OCI-LY3 (cell line): ENCODE data around the gene P2RX6.

ENCODE experiments used
- H2AFZ ChIP-seq: fragments of 200-600, 300-600 bp; shearing (Covaris generic); 2 replicates; pipeline ENCODE4 v1.6.0; 2014; ENCODE audit warnings: antibody characterized with exemption, low read depth, low read length
- H3K27ac ChIP-seq: fragments of 200-600, 300-600 bp; sonication (generic); 2 replicates; pipeline ENCODE4 v1.5.1; 2014; ENCODE audit warnings: mild to moderate bottlenecking, low read length, moderate library complexity, mixed read lengths
- H3K27me3 ChIP-seq: fragments of 200-600, 300-600 bp; sonication (generic); 2 replicates; pipeline ENCODE4 v1.6.1; 2014; ENCODE audit warnings: low read depth, low read length, mixed read lengths
- H3K36me3 ChIP-seq: fragments of 200-600, 300-600 bp; sonication (generic); replicated peaks from 2 replicates; pipeline ENCODE3; 2014; ENCODE audit warnings: low read depth, low read length, mixed read lengths
- H3K4me1 ChIP-seq: fragments of 300-600, 200-600 bp; sonication (generic); 2 replicates; pipeline ENCODE4 v1.6.1; 2014; ENCODE audit warnings: low read length, mixed read lengths
- H3K4me2 ChIP-seq: fragments of 200-600, 300-600 bp; sonication (generic); 2 replicates; pipeline ENCODE4 v1.6.1; 2014; ENCODE audit warnings: low read length, mixed read lengths
- H3K4me3 ChIP-seq: fragments of 300-600, 200-600 bp; sonication (generic); 2 replicates; pipeline ENCODE4 v1.5.1; 2014; ENCODE audit warnings: antibody characterized with exemption, mild to moderate bottlenecking, low read length, moderate library complexity
- H3K79me2 ChIP-seq: fragments of 300-600, 200-600 bp; shearing (Covaris generic); 2 replicates; pipeline ENCODE4 v1.6.1; 2014; ENCODE audit warnings: mild to moderate bottlenecking, low read length, mixed read lengths
- H3K9ac ChIP-seq: fragments of 300-600, 200-600 bp; shearing (Covaris generic); 2 replicates; pipeline ENCODE4 v1.6.0; 2014; ENCODE audit warnings: mild to moderate bottlenecking, low read length, moderate library complexity
- H3K9me3 ChIP-seq: fragments of 200-600, 300-600 bp; shearing (Covaris generic); 2 replicates; pipeline ENCODE4 v1.6.1; 2014; ENCODE audit warnings: low read length, mixed read lengths; ENCODE audit not compliant: insufficient read depth
- H4K20me1 ChIP-seq: fragments of 200-600, 300-600 bp; sonication (generic); 2 replicates; pipeline ENCODE4 v1.6.1; 2016; ENCODE audit warnings: low read length, mixed read lengths; ENCODE audit not compliant: insufficient read depth
- CTCF ChIP-seq: fragments of 200-600, 300-600 bp; sonication (generic); IDR thresholded peaks from 2 replicates; pipeline ENCODE4 v1.5.1; 2014; ENCODE audit warnings: antibody characterized with exemption, low read length, low read depth
- EZH2phosphoT487 ChIP-seq: fragments of 200-600 bp; shearing (Covaris generic); IDR thresholded peaks from 2 replicates; pipeline ENCODE4 v1.6.1; 2018; ENCODE audit warnings: antibody characterized with exemption, mixed run types, low read depth

The P2RX6 gene

GRCh38 chr22:20972933-20973577 is 41.9 kb upstream of the P2RX6 start:
- no peaks in the 10 kb centered on the region for H3K79me2 ChIP-seq
- no peaks in the 10 kb centered on the region for H3K36me3 ChIP-seq
- no peak overlapping the region for H3K4me3 ChIP-seq
- H3K27me3 ChIP-seq, result no peaks in the 10 kb centered on the region
- TF ChIP-seq EZH2phosphoT487, result no peak
- no peak for TF ChIP-seq CTCF
- H3K4me1 ChIP-seq, result peaks cover 11% of the 10 kb centered on the region
- H3K9ac ChIP-seq, result no peak overlapping the region
- H2AFZ ChIP-seq, result no peak overlapping the region
- no peaks in the 10 kb centered on the region for H4K20me1 ChIP-seq
- no peak overlapping the region for H3K4me2 ChIP-seq
- H3K9me3 ChIP-seq, result no peaks in the 10 kb centered on the region
- H3K27ac ChIP-seq, result no peak overlapping the region

GRCh38 chr22:20973634-20974286 is 41.2 kb upstream of the P2RX6 start:
- Histone ChIP-seq H3K9ac (no peak overlapping the region), H3K27me3 (no peaks in the 10 kb centered on the region), H4K20me1 (no peaks in the 10 kb centered on the region), H2AFZ (no peak overlapping the region), H3K4me3 (no peak overlapping the region), H3K27ac (no peak overlapping the region), H3K4me2 (no peak overlapping the region), H3K36me3 (no peaks in the 10 kb centered on the region), H3K79me2 (no peaks in the 10 kb centered on the region), H3K4me1 (0 out of 2 replicates have a peak, but pooled peaks cover 4% of the 10 kb centered on the region), H3K9me3 (no peaks in the 10 kb centered on the region)
- no peak for TF ChIP-seq EZH2phosphoT487
- no peak for TF ChIP-seq CTCF

- Histone ChIP-seq H3K27ac (no peak overlapping the region), H2AFZ (no peak overlapping the region), H4K20me1 (no peaks in the 10 kb centered on the region), H3K4me1 (0 out of 2 replicates have a peak, but pooled peaks cover 4% of the 10 kb centered on the region), H3K4me2 (no peak overlapping the region), H3K79me2 (no peaks in the 10 kb centered on the region), H3K9me3 (no peaks in the 10 kb centered on the region), H3K36me3 (no peaks in the 10 kb centered on the region), H3K27me3 (no peaks in the 10 kb centered on the region), H3K9ac (no peak overlapping the region), H3K4me3 (no peak overlapping the region)
- TF ChIP-seq CTCF (no peak), EZH2phosphoT487 (no peak)
Observed at GRCh38 chr22:20974336-20974955, 40.5 kb upstream of the P2RX6 start.

DNA sequence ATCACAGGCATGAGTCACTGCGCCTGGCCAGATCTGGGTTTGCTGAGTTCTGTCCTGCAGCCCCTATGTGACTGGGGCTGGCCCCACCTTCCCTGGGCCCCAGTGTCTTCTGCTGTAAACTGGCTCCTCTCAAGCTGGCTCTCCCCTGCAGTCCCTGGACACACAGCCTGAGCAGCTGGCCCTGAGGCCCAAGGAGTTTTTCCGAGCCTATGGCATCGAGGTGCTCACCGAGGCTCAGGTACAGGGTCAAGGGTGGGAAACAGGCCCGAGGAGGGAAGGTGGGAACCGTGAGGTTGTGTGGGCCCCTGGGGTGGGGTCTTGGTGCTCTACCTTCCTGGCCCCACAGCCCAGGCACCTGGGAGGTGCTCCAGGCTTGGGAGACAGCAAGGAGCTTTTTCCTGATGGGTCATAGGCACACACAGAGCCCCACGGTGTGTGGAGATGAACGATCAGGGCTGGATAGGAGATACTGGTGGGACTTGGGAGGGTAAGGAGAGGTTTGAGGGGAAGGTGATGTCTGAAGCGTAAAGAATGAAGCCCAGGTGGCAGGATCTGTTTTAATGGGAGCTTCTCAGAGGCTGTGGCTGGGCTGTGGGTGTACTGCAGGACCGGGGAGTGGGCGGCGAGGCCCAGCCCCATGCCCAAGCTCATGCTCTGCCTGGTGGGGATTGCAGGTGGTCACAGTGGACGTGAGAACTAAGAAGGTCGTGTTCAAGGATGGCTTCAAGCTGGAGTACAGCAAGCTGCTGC is 39.2 kb upstream of the P2RX6 start:
- H3K4me1 ChIP-seq, result peaks cover 5% of the 10 kb centered on the region
- no peak overlapping the region for H2AFZ ChIP-seq
- TF ChIP-seq CTCF (no peak), EZH2phosphoT487 (no peak)
- no peak overlapping the region for H3K27ac ChIP-seq
- no peak overlapping the region for H3K4me2 ChIP-seq
- H3K9ac ChIP-seq, result no peak overlapping the region
- H3K27me3 ChIP-seq, result no peaks in the 10 kb centered on the region
- H3K79me2 ChIP-seq, result no peaks in the 10 kb centered on the region
- H3K36me3 ChIP-seq, result no peaks in the 10 kb centered on the region
- H3K9me3 ChIP-seq, result no peaks in the 10 kb centered on the region
- H3K4me3 ChIP-seq, result no peak overlapping the region
- H4K20me1 ChIP-seq, result no peaks in the 10 kb centered on the region
